Measurements from ENCODE around the gene ZCWPW1.
"Not testable (repeated sequence)": the region's sequence is repeated elsewhere in the genome, so short reads cannot be mapped to it uniquely, and the experiment has no call there.

GRCh38 chr7:100447363-100447762 is 18.9 kb upstream of the ZCWPW1 start:
- TF ChIP-seq EGR1 (IDR thresholded peaks at IDR 0.05; ENCODE audit: borderline replicate concordance in 1 of 2, low read depth in 2 of 2, low read length in 2 of 2); ZZZ3 (IDR thresholded peaks at IDR 0.05; ENCODE audit: control insufficient read depth, insufficient read length, low read depth); BACH1 (IDR thresholded peaks at IDR 0.05; ENCODE audit: borderline replicate concordance): not testable (repeated sequence)
- TF ChIP-seq, protein P1, sequence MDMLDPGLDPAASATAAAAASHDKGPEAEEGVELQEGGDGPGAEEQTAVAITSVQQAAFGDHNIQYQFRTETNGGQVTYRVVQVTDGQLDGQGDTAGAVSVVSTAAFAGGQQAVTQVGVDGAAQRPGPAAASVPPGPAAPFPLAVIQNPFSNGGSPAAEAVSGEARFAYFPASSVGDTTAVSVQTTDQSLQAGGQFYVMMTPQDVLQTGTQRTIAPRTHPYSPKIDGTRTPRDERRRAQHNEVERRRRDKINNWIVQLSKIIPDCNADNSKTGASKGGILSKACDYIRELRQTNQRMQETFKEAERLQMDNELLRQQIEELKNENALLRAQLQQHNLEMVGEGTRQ (IDR thresholded peaks at IDR 0.05; ENCODE audit: borderline replicate concordance, low read depth, low read length), result not testable (repeated sequence)
